GM12878 (cell line): ENCODE results near the gene SLC34A3. TPM values are rescaled to one million over a fixed set of nuclear protein-coding genes. Genes with fewer than 3 reads are reported as not detected.

Source experiments
- CBFB ChIP-seq: IDR thresholded peaks from 2 replicates; pipeline ENCODE4 v1.6.1; 2016; ENCODE audit warnings: antibody characterized with exemption, low read depth
- CREB1 ChIP-seq: IDR thresholded peaks from 2 replicates; pipeline ENCODE4 v1.6.1; 2012; ENCODE audit warnings: low read depth, mild to moderate bottlenecking, inconsistent platforms
- FOS ChIP-seq: IDR thresholded peaks from 3 replicates; pipeline ENCODE4 v1.6.1; 2011; ENCODE audit warnings: borderline replicate concordance; ENCODE audit not compliant: insufficient read length; ENCODE audit errors: extremely low read depth
- GATAD2B ChIP-seq: fragments of 450-650 bp; conservative IDR thresholded peaks from 2 replicates; pipeline ENCODE4 v1.6.1; 2017; ENCODE audit warnings: low read depth, mild to moderate bottlenecking, moderate library complexity
- HCFC1 ChIP-seq: fragments of 150-350 bp; IDR thresholded peaks from 2 replicates; pipeline ENCODE4 v1.6.1; 2014; ENCODE audit warnings: low read length
- KLF5 ChIP-seq: fragments of 450-650 bp; IDR thresholded peaks from 2 replicates; pipeline ENCODE4 v1.6.1; 2014; ENCODE audit warnings: mild to moderate bottlenecking; ENCODE audit not compliant: partially characterized antibody
- MEF2A ChIP-seq: IDR thresholded peaks from 2 replicates; pipeline ENCODE4 v1.6.1; 2011; ENCODE audit warnings: low read depth, mild to moderate bottlenecking, low read length, moderate library complexity; ENCODE audit not compliant: insufficient read depth
- NR2F1 ChIP-seq: fragments of 450-650 bp; conservative IDR thresholded peaks from 2 replicates; pipeline ENCODE4 v1.6.1; 2017; ENCODE audit warnings: mild to moderate bottlenecking
- PAX5 ChIP-seq: IDR thresholded peaks from 2 replicates; pipeline ENCODE4 v1.6.1; 2011; ENCODE audit warnings: low read depth, low read length, borderline replicate concordance
- POLR2AphosphoS2 ChIP-seq: IDR thresholded peaks from 2 replicates; pipeline ENCODE4 v1.6.1; 2011; ENCODE audit warnings: low read depth, mild to moderate bottlenecking, low read length, improper control_type of control experiment, moderate library complexity
- RAD21 ChIP-seq: IDR thresholded peaks from 2 replicates; pipeline ENCODE4 v1.6.1; 2011; ENCODE audit warnings: mild to moderate bottlenecking, low read depth, low read length, moderate library complexity; ENCODE audit not compliant: insufficient read depth
- SMAD1 ChIP-seq: fragments of 450-650 bp; IDR thresholded peaks from 2 replicates; pipeline ENCODE4 v1.6.1; 2018; ENCODE audit warnings: mild to moderate bottlenecking, low read depth; ENCODE audit not compliant: partially characterized antibody
- SP1 ChIP-seq: IDR thresholded peaks from one replicate; pipeline ENCODE4 v1.6.1; 2011; ENCODE audit warnings: low read depth, low read length
- SRF ChIP-seq, 2 experiments: IDR thresholded peaks; 2 replicates each; pipeline ENCODE4 v1.6.1; 2011; ENCODE audit warnings: low read depth in 2 of 2, low read length in 2 of 2, mild to moderate bottlenecking in 1 of 2, moderate library complexity in 1 of 2
- STAT1 ChIP-seq: fragments of 450-650 bp; conservative IDR thresholded peaks from 2 replicates; pipeline ENCODE4 v1.6.1; 2014; ENCODE audit warnings: antibody characterized with exemption, mild to moderate bottlenecking
- TCF3 ChIP-seq: IDR thresholded peaks from 2 replicates; pipeline ENCODE4 v1.6.1; 2012; ENCODE audit warnings: low read depth, mild to moderate bottlenecking, low read length, borderline replicate concordance; ENCODE audit not compliant: insufficient read depth
- ZNF274 ChIP-seq: IDR thresholded peaks from one replicate; pipeline ENCODE4 v1.8.0; 2011; ENCODE audit not compliant: insufficient read length, insufficient read depth
- polyA plus RNA-seq, 11 experiments: library from polyadenylated mRNA; depleted of rRNA in 4 of 11; unstranded in 6 of 11; stranded (reverse) in 5 of 11; fragments of >200 nt; fragmentation: Nextera tagmentation in 4 of 11; fragmentation: Illumina TruSeq in 1 of 11; extraction: Ambion mirVana in 4 of 11; extraction: Trizol in 1 of 11; gene quantifications; 1 replicate in 1 of 11; 2 replicates in 10 of 11; pipeline versions ENCODE4 v1.2.1 to v1.2.3, GENCODE V29; 2011 to 2016; ENCODE audit warnings: inconsistent platforms in 2 of 11, missing spikeins in 2 of 11, low read depth in 1 of 11
- total RNA-seq, 4 experiments: library from RNA; depleted of rRNA in 3 of 4; stranded (reverse); fragments of >200 nt in 3 of 4; fragmentation: Illumina TruSeq in 1 of 4; extraction: Trizol in 1 of 4; gene quantifications; 2 replicates each; pipeline versions ENCODE4 v1.2.1 to v1.2.3, GENCODE V29; 2013 to 2021
- TF ChIP-seq, protein P1 (sequence below): fragments of 450-650 bp; IDR thresholded peaks from 2 replicates; pipeline ENCODE4 v1.6.1; 2017; ENCODE audit warnings: borderline replicate concordance
- TF ChIP-seq, protein P2 (sequence below): fragments of 450-650 bp; IDR thresholded peaks from 2 replicates; pipeline ENCODE4 v1.6.1; 2017; ENCODE audit warnings: antibody characterized with exemption, mild to moderate bottlenecking, moderate library complexity
- TF ChIP-seq, protein P3 (sequence below): fragments of 450-650 bp; formaldehyde crosslinking; IDR thresholded peaks from 2 replicates; pipeline ENCODE4 v1.5.0; 2022; ENCODE audit warnings: mild to moderate bottlenecking, missing genetic modification characterization
- TF ChIP-seq, protein P4 (sequence below): IDR thresholded peaks from 2 replicates; pipeline ENCODE4 v1.6.1; 2012; ENCODE audit warnings: low read depth, low read length, improper control_type of control experiment

The SLC34A3 gene
- total and polyA plus RNA-seq, 10 of the 15 experiments (the other 5 are each of a cell fraction or from before 2014, with no cell fraction given), result not detected

DNA sequence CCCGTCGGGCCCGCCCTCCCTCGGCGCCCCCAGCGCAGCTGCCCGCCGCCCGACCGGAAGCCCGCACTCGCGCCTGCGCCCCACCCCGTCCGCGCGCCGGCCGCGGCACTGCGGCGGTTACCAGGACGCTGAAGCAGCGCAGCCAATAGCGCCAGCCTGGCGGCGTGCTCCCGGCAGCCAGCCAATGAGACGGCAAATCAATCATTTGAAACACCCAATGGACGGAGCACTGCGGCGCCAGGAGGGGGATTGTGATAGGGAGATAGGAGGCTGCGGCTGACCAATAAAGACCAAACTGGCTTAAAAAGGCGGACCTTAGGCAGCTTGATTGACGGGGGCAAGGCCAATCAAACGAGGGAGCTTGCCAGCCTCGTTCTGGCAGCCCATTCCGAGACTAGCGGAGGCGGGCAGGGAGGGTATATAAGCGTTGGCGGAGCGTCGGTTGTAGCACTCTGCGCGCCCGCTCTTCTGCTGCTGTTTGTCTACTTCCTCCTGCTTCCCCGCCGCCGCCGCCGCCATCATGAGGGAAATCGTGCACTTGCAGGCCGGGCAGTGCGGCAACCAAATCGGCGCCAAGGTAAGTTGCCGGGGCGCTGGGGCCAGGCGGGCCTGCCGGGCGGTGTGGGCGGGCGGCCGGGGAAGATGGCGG is 10.3 kb downstream of the SLC34A3 start, which contains the start of gene TUBB4B (continued):
- TF ChIP-seq PAX5 (peak; percentile 34; the same call in 1 of the 2 replicates), NR2F1 (peak; percentile 54), ZNF274 (no peak), STAT1 (peak; percentile 93), HCFC1 (peak; percentile 42; the same call in 1 of the 2 replicates), SMAD1 (peak; percentile 93), SP1 (peak; percentile 99), GATAD2B (peak; percentile 43; the same call in 1 of the 2 replicates), POLR2AphosphoS2 (peak; percentile 100), FOS (peak; percentile 99), MEF2A (0 out of 2 replicates have a peak, but pooled peaks have one; percentile 48), SRF (IDR thresholded peaks at IDR 0.05; ENCODE audit: low read depth in 2 of 2, low read length in 2 of 2) (no peak), CREB1 (no peak), RAD21 (no peak), KLF5 (peak; percentile 91), CBFB (peak; percentile 98), TCF3 (peak; percentile 90)
- TF ChIP-seq, protein P1, sequence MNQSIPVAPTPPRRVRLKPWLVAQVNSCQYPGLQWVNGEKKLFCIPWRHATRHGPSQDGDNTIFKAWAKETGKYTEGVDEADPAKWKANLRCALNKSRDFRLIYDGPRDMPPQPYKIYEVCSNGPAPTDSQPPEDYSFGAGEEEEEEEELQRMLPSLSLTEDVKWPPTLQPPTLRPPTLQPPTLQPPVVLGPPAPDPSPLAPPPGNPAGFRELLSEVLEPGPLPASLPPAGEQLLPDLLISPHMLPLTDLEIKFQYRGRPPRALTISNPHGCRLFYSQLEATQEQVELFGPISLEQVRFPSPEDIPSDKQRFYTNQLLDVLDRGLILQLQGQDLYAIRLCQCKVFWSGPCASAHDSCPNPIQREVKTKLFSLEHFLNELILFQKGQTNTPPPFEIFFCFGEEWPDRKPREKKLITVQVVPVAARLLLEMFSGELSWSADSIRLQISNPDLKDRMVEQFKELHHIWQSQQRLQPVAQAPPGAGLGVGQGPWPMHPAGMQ, result no peak
- TF ChIP-seq, protein P2, sequence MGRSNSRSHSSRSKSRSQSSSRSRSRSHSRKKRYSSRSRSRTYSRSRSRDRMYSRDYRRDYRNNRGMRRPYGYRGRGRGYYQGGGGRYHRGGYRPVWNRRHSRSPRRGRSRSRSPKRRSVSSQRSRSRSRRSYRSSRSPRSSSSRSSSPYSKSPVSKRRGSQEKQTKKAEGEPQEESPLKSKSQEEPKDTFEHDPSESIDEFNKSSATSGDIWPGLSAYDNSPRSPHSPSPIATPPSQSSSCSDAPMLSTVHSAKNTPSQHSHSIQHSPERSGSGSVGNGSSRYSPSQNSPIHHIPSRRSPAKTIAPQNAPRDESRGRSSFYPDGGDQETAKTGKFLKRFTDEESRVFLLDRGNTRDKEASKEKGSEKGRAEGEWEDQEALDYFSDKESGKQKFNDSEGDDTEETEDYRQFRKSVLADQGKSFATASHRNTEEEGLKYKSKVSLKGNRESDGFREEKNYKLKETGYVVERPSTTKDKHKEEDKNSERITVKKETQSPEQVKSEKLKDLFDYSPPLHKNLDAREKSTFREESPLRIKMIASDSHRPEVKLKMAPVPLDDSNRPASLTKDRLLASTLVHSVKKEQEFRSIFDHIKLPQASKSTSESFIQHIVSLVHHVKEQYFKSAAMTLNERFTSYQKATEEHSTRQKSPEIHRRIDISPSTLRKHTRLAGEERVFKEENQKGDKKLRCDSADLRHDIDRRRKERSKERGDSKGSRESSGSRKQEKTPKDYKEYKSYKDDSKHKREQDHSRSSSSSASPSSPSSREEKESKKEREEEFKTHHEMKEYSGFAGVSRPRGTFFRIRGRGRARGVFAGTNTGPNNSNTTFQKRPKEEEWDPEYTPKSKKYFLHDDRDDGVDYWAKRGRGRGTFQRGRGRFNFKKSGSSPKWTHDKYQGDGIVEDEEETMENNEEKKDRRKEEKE, result 0 out of 2 replicates have a peak, but pooled peaks have one; percentile 63
- TF ChIP-seq, protein P3, sequence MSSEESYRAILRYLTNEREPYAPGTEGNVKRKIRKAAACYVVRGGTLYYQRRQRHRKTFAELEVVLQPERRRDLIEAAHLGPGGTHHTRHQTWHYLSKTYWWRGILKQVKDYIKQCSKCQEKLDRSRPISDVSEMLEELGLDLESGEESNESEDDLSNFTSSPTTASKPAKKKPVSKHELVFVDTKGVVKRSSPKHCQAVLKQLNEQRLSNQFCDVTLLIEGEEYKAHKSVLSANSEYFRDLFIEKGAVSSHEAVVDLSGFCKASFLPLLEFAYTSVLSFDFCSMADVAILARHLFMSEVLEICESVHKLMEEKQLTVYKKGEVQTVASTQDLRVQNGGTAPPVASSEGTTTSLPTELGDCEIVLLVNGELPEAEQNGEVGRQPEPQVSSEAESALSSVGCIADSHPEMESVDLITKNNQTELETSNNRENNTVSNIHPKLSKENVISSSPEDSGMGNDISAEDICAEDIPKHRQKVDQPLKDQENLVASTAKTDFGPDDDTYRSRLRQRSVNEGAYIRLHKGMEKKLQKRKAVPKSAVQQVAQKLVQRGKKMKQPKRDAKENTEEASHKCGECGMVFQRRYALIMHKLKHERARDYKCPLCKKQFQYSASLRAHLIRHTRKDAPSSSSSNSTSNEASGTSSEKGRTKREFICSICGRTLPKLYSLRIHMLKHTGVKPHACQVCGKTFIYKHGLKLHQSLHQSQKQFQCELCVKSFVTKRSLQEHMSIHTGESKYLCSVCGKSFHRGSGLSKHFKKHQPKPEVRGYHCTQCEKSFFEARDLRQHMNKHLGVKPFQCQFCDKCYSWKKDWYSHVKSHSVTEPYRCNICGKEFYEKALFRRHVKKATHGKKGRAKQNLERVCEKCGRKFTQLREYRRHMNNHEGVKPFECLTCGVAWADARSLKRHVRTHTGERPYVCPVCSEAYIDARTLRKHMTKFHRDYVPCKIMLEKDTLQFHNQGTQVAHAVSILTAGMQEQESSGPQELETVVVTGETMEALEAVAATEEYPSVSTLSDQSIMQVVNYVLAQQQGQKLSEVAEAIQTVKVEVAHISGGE (CRISPR knock-in tag), result no peak
- TF ChIP-seq, protein P4, sequence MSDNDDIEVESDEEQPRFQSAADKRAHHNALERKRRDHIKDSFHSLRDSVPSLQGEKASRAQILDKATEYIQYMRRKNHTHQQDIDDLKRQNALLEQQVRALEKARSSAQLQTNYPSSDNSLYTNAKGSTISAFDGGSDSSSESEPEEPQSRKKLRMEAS, result peak; percentile 19; the same call in 1 of the 2 replicates
